ENCODE measurements around the gene CCDC102A. TPM values are rescaled to one million over a fixed set of nuclear protein-coding genes. Genes with fewer than 3 reads are reported as not detected.
A peak's percentile ranks its signal among the peaks of the same experiment; 100 is the strongest.

The CCDC102A gene
- total and polyA plus RNA-seq, 2 of the 13 experiments (the other 11 are each of a cell fraction or from before 2014, with no cell fraction given) = 2.1 to 2.8 TPM

DNA sequence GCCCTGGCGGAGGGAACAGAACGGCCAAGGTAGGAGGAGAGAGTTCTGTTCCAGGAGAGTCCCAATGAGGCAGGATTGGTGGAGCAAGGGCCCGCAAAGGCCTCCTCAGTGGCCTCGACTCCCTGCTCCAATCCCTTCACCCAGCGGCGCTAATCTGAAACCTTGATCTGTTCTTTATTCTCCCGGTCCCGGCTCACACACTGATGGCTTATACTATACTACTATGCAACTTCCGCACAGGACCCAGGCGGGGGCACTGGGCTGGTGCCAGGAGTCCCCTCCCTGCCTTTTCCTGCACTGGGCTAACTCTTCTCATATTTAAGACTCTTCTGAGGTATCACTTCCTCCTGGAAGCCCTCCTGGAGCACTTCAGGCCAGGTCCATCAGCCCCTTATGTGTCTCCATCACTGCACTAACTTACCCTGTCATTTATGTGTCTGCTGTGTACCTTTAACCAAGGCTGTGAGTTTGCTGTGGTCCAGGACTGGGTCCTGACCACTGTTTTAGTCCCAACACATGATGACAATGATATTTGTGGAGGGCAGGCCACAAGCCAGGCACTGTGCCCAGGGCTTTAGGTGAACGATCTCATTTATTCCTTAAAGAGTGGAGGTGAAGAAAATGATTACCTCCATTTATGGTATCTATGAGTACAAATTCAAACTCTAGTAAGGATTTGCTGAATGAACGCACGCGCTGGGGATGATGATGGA, 6.8 kb downstream of the CCDC102A start:
- no peak for DNase-seq (ENCODE audit: low spot score)
- BruUV-seq (replicated peaks) = no TSS peak
- no peak for ATAC-seq
- Histone ChIP-seq H3K9ac (ENCODE audit: insufficient read depth, low read depth, low read length) (no peak overlapping the region), H3K27ac (ENCODE audit: extremely low read length, insufficient read depth, low read length) (no peak overlapping the region), H3K79me2 (ENCODE audit: insufficient read depth, low read length) (no peaks in the 10 kb centered on the region), H3K9me3 (ENCODE audit: low read length) (no peaks in the 10 kb centered on the region), H2AFZ (ENCODE audit: low read length) (no peak overlapping the region), H3K36me3 (replicated peaks in 1 of 2; ENCODE audit: control insufficient read depth in 1 of 2, insufficient read depth in 2 of 2, low read length in 2 of 2) (no peaks in the 10 kb centered on the region), H3K4me1 (ENCODE audit: insufficient read depth, low read length) (peaks cover 62% of the 10 kb centered on the region), H3K27me3 (ENCODE audit: control insufficient read depth in 1 of 2, insufficient read depth in 2 of 2, low read length in 2 of 2) (no peaks in the 10 kb centered on the region), H3K4me2 (ENCODE audit: low read depth, low read length) (0 out of 2 replicates have a peak overlapping the region, but pooled peaks have one; percentile 9), H4K20me1 (ENCODE audit: insufficient read depth, low read length) (no peaks in the 10 kb centered on the region), H3K4me3 (replicated peaks in 1 of 3; ENCODE audit: insufficient read depth in 1 of 3, low read depth in 2 of 3, low read length in 3 of 3) (no peak overlapping the region)
- ChIA-PET CTCF (ENCODE audit: low intra/inter-chr PET ratio, low total read pairs) (no interaction called here), POLR2A (interaction anchor here (1.0 kb wide), 1 partner anchor 82 kb away, joined by 3 read pairs; the partner anchor contains the start of genes CIAPIN1 and COQ9)
- WGBS (ENCODE audit: low lambda C conversion rate) = 70% methylated on average over 14 of the region's 14 CpGs
- no peak for TF ChIP-seq NFE2L2 (IDR thresholded peaks at IDR 0.05; ENCODE audit: low read length)
- no peak for TF ChIP-seq PAF1 (CRISPR knock-in tag; IDR thresholded peaks at IDR 0.05)
- TF ChIP-seq HMGA1 (CRISPR knock-in tag; conservative IDR thresholded peaks at IDR 0.05) = no peak
- TF ChIP-seq MLLT10 (CRISPR knock-in tag; IDR thresholded peaks at IDR 0.05) = no peak
- TF ChIP-seq, protein P1, sequence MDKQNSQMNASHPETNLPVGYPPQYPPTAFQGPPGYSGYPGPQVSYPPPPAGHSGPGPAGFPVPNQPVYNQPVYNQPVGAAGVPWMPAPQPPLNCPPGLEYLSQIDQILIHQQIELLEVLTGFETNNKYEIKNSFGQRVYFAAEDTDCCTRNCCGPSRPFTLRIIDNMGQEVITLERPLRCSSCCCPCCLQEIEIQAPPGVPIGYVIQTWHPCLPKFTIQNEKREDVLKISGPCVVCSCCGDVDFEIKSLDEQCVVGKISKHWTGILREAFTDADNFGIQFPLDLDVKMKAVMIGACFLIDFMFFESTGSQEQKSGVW (CRISPR knock-in tag; IDR thresholded peaks at IDR 0.05; ENCODE audit: borderline replicate concordance) = no peak
- TF ChIP-seq, protein P2, sequence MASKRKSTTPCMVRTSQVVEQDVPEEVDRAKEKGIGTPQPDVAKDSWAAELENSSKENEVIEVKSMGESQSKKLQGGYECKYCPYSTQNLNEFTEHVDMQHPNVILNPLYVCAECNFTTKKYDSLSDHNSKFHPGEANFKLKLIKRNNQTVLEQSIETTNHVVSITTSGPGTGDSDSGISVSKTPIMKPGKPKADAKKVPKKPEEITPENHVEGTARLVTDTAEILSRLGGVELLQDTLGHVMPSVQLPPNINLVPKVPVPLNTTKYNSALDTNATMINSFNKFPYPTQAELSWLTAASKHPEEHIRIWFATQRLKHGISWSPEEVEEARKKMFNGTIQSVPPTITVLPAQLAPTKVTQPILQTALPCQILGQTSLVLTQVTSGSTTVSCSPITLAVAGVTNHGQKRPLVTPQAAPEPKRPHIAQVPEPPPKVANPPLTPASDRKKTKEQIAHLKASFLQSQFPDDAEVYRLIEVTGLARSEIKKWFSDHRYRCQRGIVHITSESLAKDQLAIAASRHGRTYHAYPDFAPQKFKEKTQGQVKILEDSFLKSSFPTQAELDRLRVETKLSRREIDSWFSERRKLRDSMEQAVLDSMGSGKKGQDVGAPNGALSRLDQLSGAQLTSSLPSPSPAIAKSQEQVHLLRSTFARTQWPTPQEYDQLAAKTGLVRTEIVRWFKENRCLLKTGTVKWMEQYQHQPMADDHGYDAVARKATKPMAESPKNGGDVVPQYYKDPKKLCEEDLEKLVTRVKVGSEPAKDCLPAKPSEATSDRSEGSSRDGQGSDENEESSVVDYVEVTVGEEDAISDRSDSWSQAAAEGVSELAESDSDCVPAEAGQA (IDR thresholded peaks at IDR 0.05; ENCODE audit: low read depth) = no peak
- TF ChIP-seq, protein P2 (CRISPR knock-in tag; IDR thresholded peaks at IDR 0.05; ENCODE audit: borderline replicate concordance) = no peak
- TF ChIP-seq, protein P3, sequence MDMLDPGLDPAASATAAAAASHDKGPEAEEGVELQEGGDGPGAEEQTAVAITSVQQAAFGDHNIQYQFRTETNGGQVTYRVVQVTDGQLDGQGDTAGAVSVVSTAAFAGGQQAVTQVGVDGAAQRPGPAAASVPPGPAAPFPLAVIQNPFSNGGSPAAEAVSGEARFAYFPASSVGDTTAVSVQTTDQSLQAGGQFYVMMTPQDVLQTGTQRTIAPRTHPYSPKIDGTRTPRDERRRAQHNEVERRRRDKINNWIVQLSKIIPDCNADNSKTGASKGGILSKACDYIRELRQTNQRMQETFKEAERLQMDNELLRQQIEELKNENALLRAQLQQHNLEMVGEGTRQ (IDR thresholded peaks at IDR 0.05; ENCODE audit: low read depth, low read length) = no peak
- TF ChIP-seq, protein P3 (CRISPR knock-in tag; IDR thresholded peaks at IDR 0.05; ENCODE audit: borderline replicate concordance) = no peak
- no peak for TF ChIP-seq FOXM1 (CRISPR knock-in tag; IDR thresholded peaks at IDR 0.05)
- TF ChIP-seq ZNF569 (CRISPR knock-in tag; IDR thresholded peaks at IDR 0.05; ENCODE audit: borderline replicate concordance) = no peak
- TF ChIP-seq, protein P4, sequence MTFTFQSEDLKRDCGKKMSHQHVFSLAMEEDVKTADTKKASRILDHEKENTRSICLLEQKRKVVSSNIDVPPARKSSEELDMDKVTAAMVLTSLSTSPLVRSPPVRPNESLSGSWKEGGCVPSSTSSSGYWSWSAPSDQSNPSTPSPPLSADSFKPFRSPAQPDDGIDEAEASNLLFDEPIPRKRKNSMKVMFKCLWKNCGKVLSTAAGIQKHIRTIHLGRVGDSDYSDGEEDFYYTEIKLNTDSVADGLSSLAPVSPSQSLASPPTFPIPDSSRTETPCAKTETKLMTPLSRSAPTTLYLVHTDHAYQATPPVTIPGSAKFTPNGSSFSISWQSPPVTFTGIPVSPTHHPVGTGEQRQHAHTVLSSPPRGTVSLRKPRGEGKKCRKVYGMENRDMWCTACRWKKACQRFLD (CRISPR knock-in tag; IDR thresholded peaks at IDR 0.05; ENCODE audit: borderline replicate concordance) = no peak
- intact Hi-C loops (cut with micrococcal nuclease; ENCODE audit: unreplicated experiment) = no loop called here
- FAIRE-seq = no peak
- in situ Hi-C loops (cut with HindIII; ENCODE audit: extremely low pct_ligation_motif_present, low pct_unique_long_range_greater_than_20kb) = no loop called here

Measured in HepG2 (cell line).